Spleen (tissue), 7 donors: ENCODE data around the gene PAFAH1B1.

Source experiments
- POLR2A ChIP-seq, 3 donors: fragments of 450-650 bp; IDR thresholded peaks; one replicate each; pipeline ENCODE4 v1.5.1; 2017; ENCODE audit warnings: antibody characterized with exemption in 3 of 3, mild to moderate bottlenecking in 1 of 3
- POLR2AphosphoS5 ChIP-seq, 3 donors: sonication (generic); formaldehyde crosslinking; IDR thresholded peaks; one replicate each; pipeline ENCODE4 v1.5.1; 2017; ENCODE audit warnings: antibody characterized with exemption in 3 of 3
- TF ChIP-seq, protein P1 (sequence below), 11 experiments: fragments of 200-600 bp in 7 of 11; fragments of 450-650 bp in 4 of 11; sonication (generic) in 4 of 11; IDR thresholded peaks in 8 of 11; conservative IDR thresholded peaks in 3 of 11; 1 replicate in 7 of 11; 2 replicates in 4 of 11; pipeline versions ENCODE4 v1.4.0 to v1.8.0; 2016 to 2021; ENCODE audit warnings: antibody characterized with exemption in 11 of 11, inconsistent platforms in 4 of 11, mild to moderate bottlenecking in 1 of 11
- donor health status: DM: no; HTN: no; CAD: no; lungs with moderate emphysema.
- donor health status: DM: no; HTN: no; CAD: no.
- donor health status: DM: no; HTN: no; CAD: no.

DNA sequence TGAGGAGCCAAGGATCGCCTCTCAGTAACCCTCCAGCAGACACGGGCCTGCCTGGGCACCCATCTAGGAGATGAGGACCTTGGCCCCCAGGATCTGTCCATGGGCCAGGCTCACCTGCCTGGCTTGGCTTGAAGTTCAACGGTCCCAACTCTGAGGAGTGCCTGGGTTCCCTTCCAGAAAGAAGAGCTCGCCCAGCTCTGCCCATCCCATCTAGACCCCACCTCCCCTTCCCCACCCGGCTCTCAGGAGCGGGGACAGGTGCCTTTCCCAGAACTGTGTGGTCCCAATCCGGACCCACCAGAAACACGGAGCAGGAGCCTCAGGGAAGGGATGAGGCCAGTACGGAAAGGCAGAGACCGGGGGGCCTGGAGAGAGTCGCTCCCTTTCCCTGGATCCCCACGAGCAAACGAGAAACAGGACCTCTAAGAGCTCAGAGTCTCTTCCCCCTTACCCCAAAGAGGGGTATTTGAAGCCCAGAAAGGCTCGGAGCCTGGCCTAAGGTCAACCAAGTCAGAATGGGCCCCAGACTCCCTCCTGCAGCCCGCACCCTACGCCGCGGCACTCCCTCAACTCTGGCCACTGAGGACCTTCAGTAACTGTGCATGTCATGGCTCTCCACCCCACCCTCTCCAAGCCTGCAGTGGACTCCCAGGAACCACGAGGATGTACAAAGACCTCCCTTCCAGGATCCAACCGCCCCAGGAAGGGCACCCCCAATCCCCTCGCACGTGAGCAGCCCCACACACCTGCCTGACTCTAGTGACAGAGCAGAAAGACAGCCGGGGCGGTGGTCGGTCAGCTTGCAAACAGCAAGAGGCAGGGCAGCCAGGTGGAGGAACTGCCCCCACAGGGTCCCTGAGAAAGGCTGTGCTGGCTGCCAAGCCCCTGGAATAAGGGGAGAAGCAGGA, 112.7 kb downstream of the PAFAH1B1 start:
- TF ChIP-seq, protein P1, sequence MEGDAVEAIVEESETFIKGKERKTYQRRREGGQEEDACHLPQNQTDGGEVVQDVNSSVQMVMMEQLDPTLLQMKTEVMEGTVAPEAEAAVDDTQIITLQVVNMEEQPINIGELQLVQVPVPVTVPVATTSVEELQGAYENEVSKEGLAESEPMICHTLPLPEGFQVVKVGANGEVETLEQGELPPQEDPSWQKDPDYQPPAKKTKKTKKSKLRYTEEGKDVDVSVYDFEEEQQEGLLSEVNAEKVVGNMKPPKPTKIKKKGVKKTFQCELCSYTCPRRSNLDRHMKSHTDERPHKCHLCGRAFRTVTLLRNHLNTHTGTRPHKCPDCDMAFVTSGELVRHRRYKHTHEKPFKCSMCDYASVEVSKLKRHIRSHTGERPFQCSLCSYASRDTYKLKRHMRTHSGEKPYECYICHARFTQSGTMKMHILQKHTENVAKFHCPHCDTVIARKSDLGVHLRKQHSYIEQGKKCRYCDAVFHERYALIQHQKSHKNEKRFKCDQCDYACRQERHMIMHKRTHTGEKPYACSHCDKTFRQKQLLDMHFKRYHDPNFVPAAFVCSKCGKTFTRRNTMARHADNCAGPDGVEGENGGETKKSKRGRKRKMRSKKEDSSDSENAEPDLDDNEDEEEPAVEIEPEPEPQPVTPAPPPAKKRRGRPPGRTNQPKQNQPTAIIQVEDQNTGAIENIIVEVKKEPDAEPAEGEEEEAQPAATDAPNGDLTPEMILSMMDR (IDR thresholded peaks at IDR 0.05 in 8 of 11, conservative IDR thresholded peaks at IDR 0.05 in 3 of 11), result no peak
- TF ChIP-seq POLR2A (IDR thresholded peaks at IDR 0.05) (no peak), POLR2AphosphoS5 (IDR thresholded peaks at IDR 0.05) (no peak)
